Karpas-422 (cell line): ENCODE results near the gene DTL. TPM values are rescaled to one million over a fixed set of nuclear protein-coding genes. Genes with fewer than 3 reads are reported as not detected.

Experiments
- DNase-seq: peaks from one replicate; pipeline ENCODE4 v3.0.0-alpha.2; 2015
- H2AFZ ChIP-seq: fragments of 200-600 bp; sonication (generic); 2 replicates; pipeline ENCODE4 v1.6.1; 2014; ENCODE audit warnings: antibody characterized with exemption, low read length, mixed read lengths
- H3K27ac ChIP-seq: fragments of 200-600 bp; sonication (generic); 2 replicates; pipeline ENCODE4 v1.5.1; 2014; ENCODE audit warnings: mild to moderate bottlenecking, low read length, moderate library complexity
- H3K27me3 ChIP-seq: fragments of 200-600 bp; sonication (generic); 2 replicates; pipeline ENCODE4 v1.6.1; 2014; ENCODE audit warnings: low read length, mixed read lengths
- H3K36me3 ChIP-seq: fragments of 200-600 bp; sonication (generic); 2 replicates; pipeline ENCODE4 v1.6.1; 2014; ENCODE audit warnings: low read length, mixed read lengths; ENCODE audit not compliant: insufficient read depth
- H3K4me1 ChIP-seq: fragments of 200-600 bp; sonication (generic); 2 replicates; pipeline ENCODE4 v1.6.1; 2014; ENCODE audit warnings: mild to moderate bottlenecking, low read length, mixed read lengths
- H3K4me2 ChIP-seq: fragments of 200-600 bp; sonication (generic); 2 replicates; pipeline ENCODE4 v1.6.1; 2014; ENCODE audit warnings: low read length, low read depth, mild to moderate bottlenecking; ENCODE audit not compliant: poor library complexity, severe bottlenecking
- H3K4me3 ChIP-seq: fragments of 200-600 bp; sonication (generic); 2 replicates; pipeline ENCODE4 v1.5.1; 2014; ENCODE audit warnings: mild to moderate bottlenecking, antibody characterized with exemption, low read length, mixed read lengths
- H3K79me2 ChIP-seq: fragments of 200-600 bp; sonication (generic); 2 replicates; pipeline ENCODE4 v1.6.1; 2014; ENCODE audit warnings: mild to moderate bottlenecking, low read length, mixed read lengths
- H3K9ac ChIP-seq: fragments of 200-600 bp; sonication (generic); 2 replicates; pipeline ENCODE4 v1.6.0; 2014; ENCODE audit warnings: low read length
- H3K9me2 ChIP-seq: fragments of 200-600 bp; sonication (generic), shearing (Covaris generic); replicated peaks from 2 replicates; pipeline ENCODE4 v1.6.0; 2014; ENCODE audit warnings: mild to moderate bottlenecking, low read length, moderate library complexity; ENCODE audit not compliant: insufficient read depth
- H3K9me3 ChIP-seq: fragments of 300-700, 200-600 bp; sonication (generic); 2 replicates; pipeline ENCODE4 v1.6.1; 2014; ENCODE audit warnings: low read length, mixed read lengths
- H4K20me1 ChIP-seq: fragments of 200-600 bp; sonication (generic); 2 replicates; pipeline ENCODE4 v1.6.1; 2014; ENCODE audit warnings: mild to moderate bottlenecking, antibody characterized with exemption, low read length, low read depth; ENCODE audit not compliant: insufficient read depth
- total RNA-seq: library from RNA; depleted of rRNA; stranded (reverse); fragments of >200 nt; shearing (Covaris generic); gene quantifications from 2 replicates; pipeline ENCODE4 v1.2.3, GENCODE V29; 2014; ENCODE audit warnings: low replicate concordance

The DTL gene
- total RNA-seq, 1 experiment from 2014 or later, result 13.5 TPM

DNA sequence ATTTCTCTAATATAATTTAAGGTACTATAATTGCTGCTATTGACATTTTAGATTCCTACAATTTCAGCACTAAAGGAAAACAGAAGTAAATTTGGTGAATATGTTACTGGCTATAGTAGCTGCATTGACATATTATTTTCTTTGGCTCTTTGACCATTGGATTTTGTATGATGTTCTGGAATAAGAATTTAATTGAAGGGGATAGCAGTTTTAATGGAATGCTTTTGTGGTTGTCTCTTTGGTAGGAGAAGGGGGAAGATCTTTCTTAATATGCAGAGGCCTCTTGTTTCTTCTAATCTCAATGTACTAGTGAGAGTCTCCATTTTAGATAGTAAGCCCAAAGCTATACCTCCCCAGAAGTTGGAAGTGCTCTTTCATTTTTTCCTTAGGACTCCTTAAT is 6.9 kb downstream of the DTL start:
- H2AFZ ChIP-seq, result no peak overlapping the region
- H3K9me3 ChIP-seq, result no peaks in the 10 kb centered on the region
- no peak overlapping the region for H3K4me3 ChIP-seq
- no peaks in the 10 kb centered on the region for H3K9me2 ChIP-seq
- no peaks in the 10 kb centered on the region for H4K20me1 ChIP-seq
- H3K36me3 ChIP-seq, result peaks cover 37% of the 10 kb centered on the region
- no peak overlapping the region for H3K27ac ChIP-seq
- H3K79me2 ChIP-seq, result peaks cover 93% of the 10 kb centered on the region
- no peak for DNase-seq
- H3K4me1 ChIP-seq, result peaks cover 22% of the 10 kb centered on the region
- H3K9ac ChIP-seq, result no peak overlapping the region
- no peaks in the 10 kb centered on the region for H3K27me3 ChIP-seq
- no peak overlapping the region for H3K4me2 ChIP-seq

DNA sequence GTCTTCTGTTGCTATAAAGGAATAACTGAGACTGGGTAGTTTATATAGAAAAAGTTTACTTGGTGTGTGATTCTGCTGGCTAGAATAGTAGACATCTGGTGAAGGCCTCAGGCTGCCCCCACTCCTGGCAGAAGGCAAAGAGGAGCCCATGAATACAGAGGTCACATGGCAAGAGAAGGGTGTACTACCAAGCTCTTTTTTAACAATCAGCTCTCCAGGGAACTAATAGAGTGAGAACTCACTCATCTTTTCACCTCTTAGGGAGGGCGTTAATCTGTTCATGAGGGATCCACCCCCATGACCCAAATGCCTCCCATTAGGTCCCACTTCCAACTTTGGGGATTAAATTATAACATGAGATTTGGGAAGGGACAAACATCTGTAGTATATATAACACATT is 9.3 kb downstream of the DTL start:
- Histone ChIP-seq H3K9ac (no peak overlapping the region), H3K27ac (no peak overlapping the region), H3K27me3 (no peaks in the 10 kb centered on the region), H3K4me1 (no peaks in the 10 kb centered on the region), H3K9me2 (no peaks in the 10 kb centered on the region), H3K79me2 (peaks cover 73% of the 10 kb centered on the region), H4K20me1 (no peaks in the 10 kb centered on the region), H2AFZ (no peak overlapping the region), H3K9me3 (no peaks in the 10 kb centered on the region), H3K36me3 (peaks cover 38% of the 10 kb centered on the region), H3K4me2 (no peak overlapping the region), H3K4me3 (no peak overlapping the region)
- DNase-seq, result no peak

DNA sequence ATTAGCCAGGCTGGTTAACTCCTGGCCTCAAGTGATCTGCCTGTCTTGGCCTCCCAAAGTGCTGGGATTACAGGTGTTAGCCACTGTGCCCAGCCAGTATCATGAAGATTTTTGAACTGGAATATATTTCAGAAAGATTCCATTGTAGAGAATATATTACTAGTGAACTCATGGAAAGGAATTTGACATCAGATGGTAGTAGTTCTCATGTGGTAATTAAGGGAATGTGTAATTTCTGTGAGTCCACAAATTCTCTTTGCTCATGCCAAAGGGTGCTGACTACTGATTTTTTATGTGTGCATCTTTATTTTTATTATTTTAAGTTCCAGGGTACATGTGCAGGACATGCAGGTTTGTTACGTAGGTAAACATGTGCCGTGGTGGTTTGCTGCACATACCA is 10.4 kb downstream of the DTL start:
- no peaks in the 10 kb centered on the region for H4K20me1 ChIP-seq
- no peak for DNase-seq
- no peak overlapping the region for H3K9ac ChIP-seq
- no peak overlapping the region for H3K27ac ChIP-seq
- H2AFZ ChIP-seq, result no peak overlapping the region
- peaks cover 72% of the 10 kb centered on the region for H3K79me2 ChIP-seq
- H3K27me3 ChIP-seq, result no peaks in the 10 kb centered on the region
- no peak overlapping the region for H3K4me3 ChIP-seq
- no peaks in the 10 kb centered on the region for H3K9me2 ChIP-seq
- peaks cover 45% of the 10 kb centered on the region for H3K36me3 ChIP-seq
- H3K4me1 ChIP-seq, result no peaks in the 10 kb centered on the region
- no peak overlapping the region for H3K4me2 ChIP-seq
- no peaks in the 10 kb centered on the region for H3K9me3 ChIP-seq

DNA sequence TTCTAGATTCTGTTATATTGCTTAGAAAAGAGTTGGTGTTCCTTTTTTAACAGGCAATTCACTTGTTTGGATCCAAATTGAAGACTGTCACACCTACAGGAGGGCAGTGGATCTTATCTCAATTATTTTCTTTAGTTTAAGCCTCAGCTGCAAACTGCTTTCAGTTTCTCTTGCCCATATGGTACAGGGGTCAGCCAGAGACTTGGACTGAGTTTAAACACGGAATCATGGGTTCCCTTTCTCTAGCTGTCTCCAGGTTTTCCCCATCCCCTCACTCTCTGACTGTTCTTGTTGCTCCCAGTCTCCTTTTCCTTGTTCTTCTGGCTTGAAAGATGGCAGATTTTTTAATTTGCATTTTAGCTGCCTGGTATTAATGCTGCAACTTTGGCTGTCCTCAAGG is 18.4 kb downstream of the DTL start:
- DNase-seq, result no peak
- H3K9me3 ChIP-seq, result no peaks in the 10 kb centered on the region
- no peaks in the 10 kb centered on the region for H3K27me3 ChIP-seq
- H3K9ac ChIP-seq, result no peak overlapping the region
- H4K20me1 ChIP-seq, result no peaks in the 10 kb centered on the region
- no peaks in the 10 kb centered on the region for H3K9me2 ChIP-seq
- peaks cover 26% of the 10 kb centered on the region for H3K79me2 ChIP-seq
- no peaks in the 10 kb centered on the region for H3K4me1 ChIP-seq
- H3K4me3 ChIP-seq, result no peak overlapping the region
- H3K27ac ChIP-seq, result no peak overlapping the region
- H3K36me3 ChIP-seq, result peaks cover 75% of the 10 kb centered on the region
- H2AFZ ChIP-seq, result no peak overlapping the region
- H3K4me2 ChIP-seq, result no peak overlapping the region

DNA sequence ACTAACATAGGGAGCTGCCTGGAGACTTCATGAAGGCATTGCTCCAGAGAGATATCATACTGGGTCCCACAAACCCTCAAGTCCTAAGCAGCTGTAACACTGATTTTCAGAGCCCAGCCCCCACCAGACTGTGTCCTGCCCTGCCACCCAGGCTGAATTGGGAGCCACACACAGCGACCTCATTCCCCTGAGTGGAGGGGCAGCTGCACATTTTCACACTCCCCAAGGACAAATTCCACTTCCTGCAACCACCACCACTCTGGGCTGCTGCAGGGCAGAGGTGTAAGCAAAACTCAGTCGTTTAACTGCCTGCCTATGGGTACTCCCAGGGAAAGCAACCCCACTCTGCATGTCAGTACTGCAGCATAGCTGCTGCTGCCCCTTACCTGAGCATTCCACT is 19.8 kb downstream of the DTL start:
- H3K4me1 ChIP-seq, result no peaks in the 10 kb centered on the region
- peaks cover 62% of the 10 kb centered on the region for H3K36me3 ChIP-seq
- no peak overlapping the region for H2AFZ ChIP-seq
- H3K27me3 ChIP-seq, result no peaks in the 10 kb centered on the region
- no peak overlapping the region for H3K4me2 ChIP-seq
- H3K27ac ChIP-seq, result no peak overlapping the region
- H3K9ac ChIP-seq, result no peak overlapping the region
- peaks cover 19% of the 10 kb centered on the region for H3K79me2 ChIP-seq
- no peak for DNase-seq
- H3K4me3 ChIP-seq, result no peak overlapping the region
- no peaks in the 10 kb centered on the region for H3K9me2 ChIP-seq
- no peaks in the 10 kb centered on the region for H4K20me1 ChIP-seq
- H3K9me3 ChIP-seq, result no peaks in the 10 kb centered on the region

DNA sequence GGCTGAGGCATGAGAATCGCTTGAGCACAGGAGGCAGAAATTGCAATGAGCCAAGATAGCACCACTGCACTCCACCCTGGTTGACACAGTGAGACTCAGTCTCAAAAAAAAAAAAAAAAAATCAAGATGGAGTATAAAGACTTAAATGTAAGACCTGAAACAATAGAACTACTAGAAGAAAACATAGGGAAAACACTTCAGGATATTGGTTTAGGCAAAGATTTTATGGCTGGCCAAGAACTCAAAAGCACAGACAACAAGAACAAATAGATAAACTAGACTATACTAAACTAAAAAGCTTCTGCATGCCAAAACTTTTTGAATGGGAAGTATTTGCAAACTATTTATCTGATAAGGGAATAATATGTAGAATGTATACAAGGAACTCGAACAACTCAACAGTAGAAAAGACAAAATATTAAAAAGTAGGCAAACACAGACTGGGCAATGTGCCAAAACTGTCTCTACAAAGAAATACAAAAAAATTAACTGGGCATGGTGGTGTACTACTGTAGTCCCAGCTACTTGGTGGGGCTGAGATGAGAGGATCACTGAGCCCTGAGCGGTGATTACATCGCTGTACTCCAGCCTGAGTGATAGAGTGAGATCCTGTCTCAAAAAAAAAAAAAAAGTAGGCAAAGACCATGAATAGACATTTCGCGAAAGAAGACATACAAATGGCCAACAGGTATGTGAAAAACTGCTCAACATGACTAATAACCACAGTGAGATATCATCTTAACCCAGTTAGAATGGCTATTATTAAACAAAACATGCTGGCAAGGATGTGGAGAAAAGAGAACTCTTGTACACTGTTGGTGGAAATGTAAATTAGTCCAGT is 25.3 kb downstream of the DTL start:
- H3K27me3 ChIP-seq, result no peaks in the 10 kb centered on the region
- no peak overlapping the region for H3K4me3 ChIP-seq
- no peaks in the 10 kb centered on the region for H3K9me3 ChIP-seq
- H3K79me2 ChIP-seq, result no peaks in the 10 kb centered on the region
- no peak overlapping the region for H3K4me2 ChIP-seq
- H3K27ac ChIP-seq, result no peak overlapping the region
- no peak overlapping the region for H2AFZ ChIP-seq
- H3K9ac ChIP-seq, result no peak overlapping the region
- peaks cover 29% of the 10 kb centered on the region for H3K36me3 ChIP-seq
- H4K20me1 ChIP-seq, result no peaks in the 10 kb centered on the region
- H3K4me1 ChIP-seq, result no peaks in the 10 kb centered on the region
- no peaks in the 10 kb centered on the region for H3K9me2 ChIP-seq
- DNase-seq, result no peak

DNA sequence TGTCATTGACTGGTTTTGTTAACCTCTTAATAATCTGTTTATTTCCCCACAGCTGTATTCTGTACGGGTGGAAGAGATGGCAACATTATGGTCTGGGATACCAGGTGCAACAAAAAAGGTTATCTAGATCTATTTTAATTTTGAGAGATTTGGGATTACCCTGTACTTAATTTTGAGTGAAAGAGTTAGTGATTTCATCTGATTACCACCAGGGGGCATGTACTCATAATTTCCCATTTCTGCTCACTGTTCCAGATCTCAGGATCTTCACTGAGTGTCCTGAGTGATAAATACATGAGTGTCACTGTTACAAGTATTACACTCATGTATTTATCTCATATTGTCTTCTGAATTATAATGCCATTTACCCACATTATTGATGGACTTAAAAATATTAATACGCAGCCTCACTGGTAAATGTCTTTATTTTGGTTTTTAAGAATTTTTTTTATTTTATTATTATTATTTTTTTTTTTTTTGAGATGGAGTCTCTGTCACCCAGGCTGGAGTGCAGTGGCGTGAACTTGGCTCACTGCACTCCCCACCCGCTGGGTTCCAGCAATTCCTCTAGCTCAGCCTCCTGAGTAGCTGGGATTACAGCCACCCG is 27.4 kb downstream of the DTL start:
- H3K27ac ChIP-seq, result no peak overlapping the region
- no peak overlapping the region for H3K9ac ChIP-seq
- no peaks in the 10 kb centered on the region for H4K20me1 ChIP-seq
- H3K27me3 ChIP-seq, result no peaks in the 10 kb centered on the region
- no peak overlapping the region for H3K4me2 ChIP-seq
- DNase-seq, result peak; percentile 72
- no peaks in the 10 kb centered on the region for H3K4me1 ChIP-seq
- H2AFZ ChIP-seq, result no peak overlapping the region
- no peak overlapping the region for H3K4me3 ChIP-seq
- no peaks in the 10 kb centered on the region for H3K9me3 ChIP-seq
- H3K36me3 ChIP-seq, result peaks cover 34% of the 10 kb centered on the region; the same call in 1 of the 2 replicates
- H3K9me2 ChIP-seq, result no peaks in the 10 kb centered on the region
- H3K79me2 ChIP-seq, result no peaks in the 10 kb centered on the region

DNA sequence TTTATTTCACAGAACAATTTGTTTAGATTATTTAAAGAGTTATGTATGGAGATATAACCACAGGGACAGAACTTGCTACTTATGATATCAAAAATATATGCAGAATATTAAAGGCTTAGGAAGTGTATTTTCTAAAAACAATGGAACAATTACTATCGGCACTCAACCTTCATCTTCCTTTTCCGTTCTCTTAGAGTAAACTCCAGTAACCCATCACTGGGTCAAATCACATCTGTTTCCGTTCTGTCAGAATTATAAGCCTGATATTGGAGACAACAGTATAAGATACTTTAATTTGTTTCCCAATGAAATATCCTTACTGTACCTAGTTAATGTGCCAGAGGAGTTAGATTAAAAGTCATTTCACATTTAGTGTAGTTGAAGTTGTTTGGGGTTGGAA is 32.2 kb downstream of the DTL start:
- H3K79me2 ChIP-seq, result no peaks in the 10 kb centered on the region
- H4K20me1 ChIP-seq, result no peaks in the 10 kb centered on the region
- no peak overlapping the region for H3K27ac ChIP-seq
- H3K4me3 ChIP-seq, result no peak overlapping the region
- H3K9me2 ChIP-seq, result no peaks in the 10 kb centered on the region
- no peak overlapping the region for H3K9ac ChIP-seq
- H3K27me3 ChIP-seq, result no peaks in the 10 kb centered on the region
- DNase-seq, result no peak
- H3K9me3 ChIP-seq, result no peaks in the 10 kb centered on the region
- no peak overlapping the region for H3K4me2 ChIP-seq
- no peak overlapping the region for H2AFZ ChIP-seq
- H3K36me3 ChIP-seq, result peaks cover 61% of the 10 kb centered on the region; the same call in 1 of the 2 replicates
- H3K4me1 ChIP-seq, result peaks cover 6% of the 10 kb centered on the region; the same call in 1 of the 2 replicates
